ENCODE measurements around the gene HABP4. TPM values are rescaled to one million over a fixed set of nuclear protein-coding genes. Genes with fewer than 3 reads are reported as not detected.

HABP4 gene
- total and polyA plus RNA-seq, 10 of the 15 experiments (the other 5 are each of a cell fraction or from before 2014, with no cell fraction given) = 1.6 to 15.4 (median 11.6) TPM

DNA sequence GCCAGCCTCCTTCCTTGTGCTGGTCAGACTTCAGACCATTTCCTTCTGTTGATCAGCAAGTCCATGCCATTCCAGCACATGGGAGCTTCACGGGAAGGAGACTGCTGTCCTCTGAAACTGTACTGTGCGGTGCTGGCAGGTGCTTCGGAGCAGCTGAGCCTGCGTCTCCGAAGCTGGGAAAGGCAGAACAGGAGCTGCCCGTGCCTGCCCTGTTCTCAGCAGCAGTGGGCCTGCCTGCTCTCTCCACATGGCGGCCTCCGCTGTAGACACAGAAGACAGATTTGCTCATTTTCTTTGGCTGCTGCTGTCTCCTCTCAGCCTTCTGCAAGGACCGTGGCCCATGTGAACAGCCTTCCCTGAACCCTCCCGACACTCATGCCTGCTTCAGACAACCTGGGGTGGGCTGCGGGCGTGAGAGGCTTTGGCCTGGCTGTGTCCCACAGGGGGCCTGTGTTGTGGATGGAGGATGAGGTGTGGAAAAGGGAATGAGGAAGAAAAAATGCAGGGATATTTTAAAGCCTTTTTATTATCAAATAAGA lies 43.1 kb downstream of the HABP4 start (continued):
- TF ChIP-seq EGR1 (IDR thresholded peaks at IDR 0.05; ENCODE audit: borderline replicate concordance in 1 of 2, low read depth in 2 of 2, low read length in 2 of 2) (no peak), NFXL1 (IDR thresholded peaks at IDR 0.05; ENCODE audit: borderline replicate concordance) (no peak)

DNA sequence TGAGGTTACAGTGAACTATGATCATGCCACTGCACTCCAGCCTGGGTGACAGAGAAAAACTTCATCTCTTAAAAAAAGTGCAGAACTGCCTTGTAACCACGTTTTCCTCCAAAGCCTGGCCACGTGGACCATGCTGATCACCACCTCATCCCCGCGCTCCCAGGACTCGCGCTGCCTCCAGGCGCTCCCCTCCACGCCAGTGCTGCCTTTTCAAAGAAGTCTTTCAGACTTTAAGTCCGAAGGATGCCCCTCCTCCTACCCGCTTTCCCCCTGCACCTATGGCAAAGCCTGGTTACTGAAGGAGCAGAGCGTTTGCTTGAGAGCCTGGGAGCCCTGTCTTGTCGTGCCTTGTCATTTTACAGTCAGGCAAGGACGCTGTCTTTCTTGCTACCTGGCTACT lies 43.8 kb downstream of the HABP4 start:
- no peaks in the 10 kb centered on the region for H4K20me1 ChIP-seq (ENCODE audit: control insufficient read depth, insufficient read depth)
- RAD21 ChIA-PET (ENCODE audit: unreplicated experiment) = no interaction called here
- intact Hi-C loops (cut with micrococcal nuclease; ENCODE audit: unreplicated experiment) (no loop called here), in situ Hi-C loops (cut with MboI) (no loop called here)
- CTCF ChIA-PET = no interaction called here
- DNase-seq (ENCODE audit: low read depth, low spot score) = no peak
- no peaks in the 10 kb centered on the region for H3K79me2 ChIP-seq (ENCODE audit: control insufficient read depth, insufficient read depth, low read length)
- H3K4me1 ChIP-seq (ENCODE audit: control insufficient read depth, insufficient read depth, low read length) = no peaks in the 10 kb centered on the region
- H3K36me3 ChIP-seq (ENCODE audit: control insufficient read depth in 2 of 2, insufficient read depth in 2 of 2, low read length in 1 of 2) = no peaks in the 10 kb centered on the region
- H3K9ac ChIP-seq (ENCODE audit: control insufficient read depth, insufficient read depth, low read length) = no peak overlapping the region
- H3K27ac ChIP-seq (ENCODE audit: control insufficient read depth, insufficient read depth) = no peak overlapping the region
- no peak overlapping the region for H3K4me2 ChIP-seq (ENCODE audit: control insufficient read depth, insufficient read depth)
- SMC1A ChIA-PET (ENCODE audit: uncharacterized antibody, unreplicated experiment) = no interaction called here
- no peak overlapping the region for H2AFZ ChIP-seq (ENCODE audit: control insufficient read depth, low read depth, low read length)
- H3K4me3 ChIP-seq = no peak overlapping the region
- ATAC-seq = no peak
- WGBS (ENCODE audit: insufficient coverage, insufficient replicate concordance, low lambda C conversion rate, missing lambda C conversion rate) = 65% methylated on average over 13 of the region's 13 CpGs
- TF ChIP-seq NR2F1 (conservative IDR thresholded peaks at IDR 0.05) (no peak), PAX5 (IDR thresholded peaks at IDR 0.05; ENCODE audit: borderline replicate concordance, low read depth, low read length) (no peak), NBN (IDR thresholded peaks at IDR 0.05) (no peak), E2F4 (IDR thresholded peaks at IDR 0.05; ENCODE audit: low read depth, low read length) (no peak), DPF2 (IDR thresholded peaks at IDR 0.05) (no peak), CBFB (IDR thresholded peaks at IDR 0.05; ENCODE audit: low read depth) (no peak), EZH2 (IDR thresholded peaks at IDR 0.05; ENCODE audit: borderline replicate concordance, control insufficient read depth, low read depth, low read length) (no peak), POLR2A (IDR thresholded peaks at IDR 0.05; ENCODE audit: low read depth, low read length) (no peak), KDM1A (IDR thresholded peaks at IDR 0.05; ENCODE audit: borderline replicate concordance) (no peak), SMARCA5 (IDR thresholded peaks at IDR 0.05) (no peak), BHLHE40 (IDR thresholded peaks at IDR 0.05; ENCODE audit: borderline replicate concordance in 1 of 2, low read depth in 2 of 2, low read length in 1 of 2) (no peak), USF1 (IDR thresholded peaks at IDR 0.05; ENCODE audit: borderline replicate concordance, extremely low read length, insufficient read depth, low read depth, low read length) (no peak), ZSCAN29 (IDR thresholded peaks at IDR 0.05) (no peak), WRNIP1 (IDR thresholded peaks at IDR 0.05; ENCODE audit: borderline replicate concordance, low read depth, low read length) (no peak), IRF4 (IDR thresholded peaks at IDR 0.05; ENCODE audit: low read depth, low read length) (no peak), TCF12 (IDR thresholded peaks at IDR 0.05; ENCODE audit: low read depth, low read length) (no peak), CTCF (IDR thresholded peaks at IDR 0.05 in 2 of 3, conservative IDR thresholded peaks at IDR 0.05 in 1 of 3; ENCODE audit: control insufficient read depth in 2 of 3, extremely low read depth in 1 of 3, insufficient read depth in 1 of 3, low read depth in 3 of 3, low read length in 3 of 3) (no peak)
- FAIRE-seq = no peak
- H3K9me3 ChIP-seq (replicated peaks; ENCODE audit: control insufficient read depth, insufficient read depth, low read length) = no peaks in the 10 kb centered on the region
- no peaks in the 10 kb centered on the region for H3K27me3 ChIP-seq (replicated peaks in 1 of 2; ENCODE audit: control insufficient read depth in 2 of 2, insufficient read depth in 2 of 2, low read length in 1 of 2)
- BruUV-seq (replicated peaks) = no TSS peak
- POLR2A ChIA-PET = no interaction called here

Data from GM12878 (cell line).